ENCODE data around the gene AHSG. TPM values are rescaled to one million over a fixed set of nuclear protein-coding genes. Genes with fewer than 3 reads are reported as not detected.
"Not testable (repeated sequence)": the region's sequence is repeated elsewhere in the genome, so short reads cannot be mapped to it uniquely, and the experiment has no call there.

AHSG gene
- total RNA-seq, 1 experiment from 2014 or later: 222 TPM

- H3K36me3 Mint-ChIP-seq (ENCODE audit: insufficient read depth, unreplicated experiment): peaks cover 19% of the 10 kb centered on the region
- intact Hi-C loops (cut with micrococcal nuclease; ENCODE audit: unreplicated experiment): loop anchor here (1.0 kb wide), 1 partner anchor 15 kb away; no protein-coding TSS in a partner anchor
- peak overlapping the region; percentile 100 for H3K4me3 Mint-ChIP-seq (ENCODE audit: unreplicated experiment)
- peaks cover 22% of the 10 kb centered on the region for H3K4me1 Mint-ChIP-seq (ENCODE audit: low read depth, unreplicated experiment)
- BruUV-seq (replicated peaks): no TSS peak
- Histone ChIP-seq H3K4me1 (0 out of 2 replicates have a peak, but pooled peaks cover 3% of the 10 kb centered on the region), H3K36me3 (ENCODE audit: control insufficient read depth, insufficient read depth, low read length) (peaks cover 1% of the 10 kb centered on the region; the same call in 1 of the 2 replicates), H3K9me3 (no peaks in the 10 kb centered on the region), H3K27me3 (replicated peaks; ENCODE audit: control insufficient read depth, insufficient read depth, low read length) (no peaks in the 10 kb centered on the region), H3K4me3 (ENCODE audit: low read depth, low read length) (peak overlapping the region; percentile 93)
- DNase-seq: no peak
- H3K9me3 Mint-ChIP-seq (ENCODE audit: unreplicated experiment): no peaks in the 10 kb centered on the region
- ChIA-PET POLR2A (no interaction called here), CTCF (no interaction called here)
- TF ChIP-seq CTCF (IDR thresholded peaks at IDR 0.05; ENCODE audit: insufficient read depth in 1 of 2, low read depth in 1 of 2, low read length in 1 of 2, severe bottlenecking in 1 of 2, unreplicated experiment in 1 of 2): peak in 1 of 2 experiments; percentile 11
- H3K27me3 Mint-ChIP-seq (ENCODE audit: insufficient read depth, unreplicated experiment): no peaks in the 10 kb centered on the region
- H3K27ac Mint-ChIP-seq (ENCODE audit: unreplicated experiment): peak overlapping the region; percentile 82
Observed at GRCh38 chr3:186566772-186567071, 46.1 kb upstream of the AHSG start.

GRCh38 chr3:186567072-186567921, 45.6 kb upstream of the AHSG start, which contains the start of gene TBCCD1:
TSS of gene TBCCD1 (minus strand) at chr3:186567339. CDS start at chr3:186564329, 3,010 bp downstream.
- peak within 1 kb of the TSS; percentile 100 for H3K4me3 Mint-ChIP-seq (ENCODE audit: unreplicated experiment)
- peaks cover 25% of the 10 kb centered on the region for H3K4me1 Mint-ChIP-seq (ENCODE audit: low read depth, unreplicated experiment)
- intact Hi-C loops (cut with micrococcal nuclease; ENCODE audit: unreplicated experiment): loop anchor here (1.0 kb wide), 1 partner anchor 16 kb away; no protein-coding TSS in a partner anchor
- H3K36me3 Mint-ChIP-seq (ENCODE audit: insufficient read depth, unreplicated experiment): peaks cover 22% of the 10 kb centered on the region
- Histone ChIP-seq H3K9me3 (no peaks in the 10 kb centered on the region), H3K4me3 (ENCODE audit: low read depth, low read length) (peak within 1 kb of the TSS; percentile 93), H3K4me1 (0 out of 2 replicates have a peak, but pooled peaks cover 3% of the 10 kb centered on the region), H3K36me3 (ENCODE audit: control insufficient read depth, insufficient read depth, low read length) (peaks cover 1% of the 10 kb centered on the region; the same call in 1 of the 2 replicates), H3K27me3 (replicated peaks; ENCODE audit: control insufficient read depth, insufficient read depth, low read length) (no peaks in the 10 kb centered on the region)
- DNase-seq: peak; percentile 92 to 98
- TF ChIP-seq CTCF (IDR thresholded peaks at IDR 0.05; ENCODE audit: insufficient read depth in 1 of 2, low read depth in 1 of 2, low read length in 1 of 2, severe bottlenecking in 1 of 2, unreplicated experiment in 1 of 2): no peak
- H3K9me3 Mint-ChIP-seq (ENCODE audit: unreplicated experiment): no peaks in the 10 kb centered on the region
- H3K27me3 Mint-ChIP-seq (ENCODE audit: insufficient read depth, unreplicated experiment): no peaks in the 10 kb centered on the region
- H3K27ac Mint-ChIP-seq (ENCODE audit: unreplicated experiment): peak within 1 kb of the TSS; percentile 82
- POLR2A ChIA-PET: interaction anchor here (0.5 to 1.0 kb wide), 2 partner anchors 47 to 187 kb away, joined by 3 to 5 read pairs; no protein-coding TSS in a partner anchor
- CTCF ChIA-PET: no interaction called here
- BruUV-seq (replicated peaks): TSS peak; percentile 39

- Mint-ChIP-seq H3K36me3 (ENCODE audit: insufficient read depth, unreplicated experiment) (peaks cover 42% of the 10 kb centered on the region), H3K27ac (ENCODE audit: unreplicated experiment) (peak overlapping the region; percentile 97), H3K4me1 (ENCODE audit: low read depth, unreplicated experiment) (peaks cover 25% of the 10 kb centered on the region), H3K4me3 (ENCODE audit: unreplicated experiment) (peak overlapping the region; percentile 100)
- H3K27me3 Mint-ChIP-seq (ENCODE audit: insufficient read depth, unreplicated experiment); H3K9me3 Mint-ChIP-seq (ENCODE audit: unreplicated experiment); DNase-seq; H3K9me3 ChIP-seq; BruUV-seq (replicated peaks); intact Hi-C loops (cut with micrococcal nuclease; ENCODE audit: unreplicated experiment); H3K4me1 ChIP-seq; H3K27me3 ChIP-seq (replicated peaks; ENCODE audit: control insufficient read depth, insufficient read depth, low read length); H3K36me3 ChIP-seq (ENCODE audit: control insufficient read depth, insufficient read depth, low read length): not testable (repeated sequence)
- ChIA-PET POLR2A (interaction anchor here (0.6 to 1.7 kb wide), 3 partner anchors 31 to 481 kb away, joined by 4 to 17 read pairs (median 4); partner anchors contain the start of gene EIF4A2), CTCF (interaction anchor here (0.7 to 1.6 kb wide), 5 partner anchors 28 to 258 kb away, joined by 3 to 5 read pairs (median 4); no protein-coding TSS in a partner anchor)
- H3K4me3 ChIP-seq (ENCODE audit: low read depth, low read length): peak overlapping the region; percentile 46
Observed at GRCh38 chr3:186569361-186569760, 43.5 kb upstream of the AHSG start.
